Natural killer cell (primary cell): Measurements from ENCODE around the gene CXCR6. TPM values are rescaled to one million over a fixed set of nuclear protein-coding genes. Genes with fewer than 3 reads are reported as not detected.

Experiments
- ATAC-seq, 3 donors: fragments of 150-1000 bp in 2 of 3; fragments of 200-7000 bp in 1 of 3; cut with Tn5 transposase; 1 replicate in 1 of 3; 2 replicates in 2 of 3; pipeline ENCODE4 v1.10.0; 2021; ENCODE audit warnings: mild to moderate bottlenecking in 2 of 3, moderate library complexity in 2 of 3
- DNase-seq, 2 donors: peaks; one replicate each; pipeline versions ENCODE4 v3.0.0 to v3.0.0-alpha.2; 2013 to 2021; ENCODE audit warnings: mixed read lengths in 1 of 2
- H3K27ac ChIP-seq: one replicate; pipeline ENCODE4 v1.5.1; 2013; ENCODE audit warnings: mild to moderate bottlenecking, low read length
- H3K27me3 ChIP-seq: one replicate; pipeline ENCODE4 v1.6.1; 2013; ENCODE audit warnings: low read length; ENCODE audit not compliant: control insufficient read depth, insufficient read depth
- H3K36me3 ChIP-seq: one replicate; pipeline ENCODE4 v1.6.1; 2013; ENCODE audit warnings: low read length; ENCODE audit not compliant: control insufficient read depth, insufficient read depth
- H3K4me1 ChIP-seq: one replicate; pipeline ENCODE4 v1.6.1; 2013; ENCODE audit warnings: low read length; ENCODE audit not compliant: control insufficient read depth, insufficient read depth
- H3K4me3 ChIP-seq: one replicate; pipeline ENCODE4 v1.5.1; 2013; ENCODE audit warnings: low read length
- H3K9me3 ChIP-seq: one replicate; pipeline ENCODE4 v1.6.1; 2013; ENCODE audit warnings: low read length; ENCODE audit not compliant: control insufficient read depth, insufficient read depth
- H3K27ac Mint-ChIP-seq, 2 donors: one replicate each; pipeline ENCODE4 v1.8.0; 2022; ENCODE audit warnings: mild to moderate bottlenecking in 2 of 2, mixed read lengths in 2 of 2, moderate library complexity in 1 of 2
- H3K27me3 Mint-ChIP-seq, 2 donors: one replicate each; pipeline ENCODE4 v1.8.0; 2022; ENCODE audit warnings: low read depth in 2 of 2, mixed read lengths in 2 of 2
- H3K36me3 Mint-ChIP-seq: one replicate; pipeline ENCODE4 v1.8.0; 2022; ENCODE audit warnings: mixed read lengths
- H3K4me1 Mint-ChIP-seq, 2 donors: one replicate each; pipeline ENCODE4 v1.8.0; 2022; ENCODE audit warnings: mixed read lengths in 2 of 2
- H3K4me3 Mint-ChIP-seq: one replicate; pipeline ENCODE4 v1.8.0; 2022; ENCODE audit warnings: mild to moderate bottlenecking, moderate library complexity, mixed read lengths
- H3K9me3 Mint-ChIP-seq, 2 donors: one replicate each; pipeline ENCODE4 v1.8.0; 2022; ENCODE audit warnings: mixed read lengths in 2 of 2
- WGBS: methylation state at CpG from one replicate; pipeline ENCODE4 v1.1.7; 2013; ENCODE audit warnings: missing lambda C conversion rate; ENCODE audit not compliant: insufficient coverage; 5-methylcytosine and 5-hydroxymethylcytosine counted together
- intact Hi-C: fragments of 100-400 bp; cut with micrococcal nuclease; formaldehyde crosslinking; loops from one replicate; pipeline ENCODE4 v1.14.2; 2022
- total RNA-seq, 4 donors: library from RNA; stranded (reverse); fragments of 120-200 nt in 1 of 4; gene quantifications; one replicate each; pipeline versions ENCODE4 v1.2.3 to v1.2.4, GENCODE V29; 2013 to 2022
- TF ChIP-seq, protein P1 (sequence below): fragments of 200-600 bp; IDR thresholded peaks from one replicate; pipeline ENCODE4 v1.8.0; 2022; ENCODE audit warnings: antibody characterized with exemption

Gene CXCR6
- total RNA-seq, 3 donors from 2014 or later (not counting 1 experiment from before 2014, with no cell fraction given): 0.95 to 2.1 (median 1.7) TPM

GRCh38 chr3:45976191-45977091, 33.2 kb downstream of the CXCR6 start:
- Histone ChIP-seq H3K9me3 (no peaks in the 10 kb centered on the region), H3K36me3 (peaks cover 37% of the 10 kb centered on the region), H3K4me1 (peaks cover 78% of the 10 kb centered on the region), H3K27me3 (no peaks in the 10 kb centered on the region), H3K27ac (peak overlapping the region; percentile 53), H3K4me3 (no peak overlapping the region)
- no peaks in the 10 kb centered on the region for H3K9me3 Mint-ChIP-seq
- H3K4me3 Mint-ChIP-seq: peak overlapping the region; percentile 38
- peaks cover 32% of the 10 kb centered on the region for H3K36me3 Mint-ChIP-seq
- peak overlapping the region; percentile 53 to 88 for H3K27ac Mint-ChIP-seq
- H3K4me1 Mint-ChIP-seq: peaks cover 39 to 47% of the 10 kb centered on the region in 2 donors
- intact Hi-C loops: loop anchor here (2.0 kb wide), 1 partner anchor 16 kb away; no protein-coding TSS in a partner anchor
- TF ChIP-seq, protein P1, sequence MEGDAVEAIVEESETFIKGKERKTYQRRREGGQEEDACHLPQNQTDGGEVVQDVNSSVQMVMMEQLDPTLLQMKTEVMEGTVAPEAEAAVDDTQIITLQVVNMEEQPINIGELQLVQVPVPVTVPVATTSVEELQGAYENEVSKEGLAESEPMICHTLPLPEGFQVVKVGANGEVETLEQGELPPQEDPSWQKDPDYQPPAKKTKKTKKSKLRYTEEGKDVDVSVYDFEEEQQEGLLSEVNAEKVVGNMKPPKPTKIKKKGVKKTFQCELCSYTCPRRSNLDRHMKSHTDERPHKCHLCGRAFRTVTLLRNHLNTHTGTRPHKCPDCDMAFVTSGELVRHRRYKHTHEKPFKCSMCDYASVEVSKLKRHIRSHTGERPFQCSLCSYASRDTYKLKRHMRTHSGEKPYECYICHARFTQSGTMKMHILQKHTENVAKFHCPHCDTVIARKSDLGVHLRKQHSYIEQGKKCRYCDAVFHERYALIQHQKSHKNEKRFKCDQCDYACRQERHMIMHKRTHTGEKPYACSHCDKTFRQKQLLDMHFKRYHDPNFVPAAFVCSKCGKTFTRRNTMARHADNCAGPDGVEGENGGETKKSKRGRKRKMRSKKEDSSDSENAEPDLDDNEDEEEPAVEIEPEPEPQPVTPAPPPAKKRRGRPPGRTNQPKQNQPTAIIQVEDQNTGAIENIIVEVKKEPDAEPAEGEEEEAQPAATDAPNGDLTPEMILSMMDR: no peak
- DNase-seq: peak in 1 of 2 donors; percentile 73
- ATAC-seq: peak; percentile 68 to 80 (median 77)
- 46% methylated on average over 6 of the region's 6 CpGs for WGBS
- no peaks in the 10 kb centered on the region for H3K27me3 Mint-ChIP-seq

- ATAC-seq: no peak
- TF ChIP-seq, protein P1: no peak
- WGBS: 71% methylated on average over 2 of the region's 5 CpGs
- H3K36me3 ChIP-seq: peaks cover 47% of the 10 kb centered on the region
- no peak overlapping the region for H3K27ac ChIP-seq
- DNase-seq: peak in 1 of 2 donors; percentile 70
- H3K4me3 ChIP-seq: no peak overlapping the region
- no peaks in the 10 kb centered on the region for H3K27me3 Mint-ChIP-seq
- peaks cover 35 to 42% of the 10 kb centered on the region in 2 donors for H3K4me1 Mint-ChIP-seq
- intact Hi-C loops: no loop called here
- peaks cover 28% of the 10 kb centered on the region for H3K36me3 Mint-ChIP-seq
- H3K27ac Mint-ChIP-seq: peak overlapping the region; percentile 35 to 43
- H3K27me3 ChIP-seq: no peaks in the 10 kb centered on the region
- peaks cover 66% of the 10 kb centered on the region for H3K4me1 ChIP-seq
- no peaks in the 10 kb centered on the region for H3K9me3 Mint-ChIP-seq
- no peaks in the 10 kb centered on the region for H3K9me3 ChIP-seq
- peak overlapping the region; percentile 42 for H3K4me3 Mint-ChIP-seq
Measured at GRCh38 chr3:45978006-45978761, 34.9 kb downstream of the CXCR6 start.

GRCh38 chr3:45979378-45979777, 36.1 kb downstream of the CXCR6 start:
- ATAC-seq (no peak), DNase-seq (no peak)
- no peak overlapping the region for H3K4me3 ChIP-seq
- H3K27me3 Mint-ChIP-seq: no peaks in the 10 kb centered on the region
- H3K4me1 ChIP-seq: peaks cover 70% of the 10 kb centered on the region
- intact Hi-C loops: no loop called here
- peaks cover 28% of the 10 kb centered on the region for H3K36me3 Mint-ChIP-seq
- peaks cover 35 to 42% of the 10 kb centered on the region in 2 donors for H3K4me1 Mint-ChIP-seq
- H3K27me3 ChIP-seq: no peaks in the 10 kb centered on the region
- TF ChIP-seq, protein P1: no peak
- WGBS: 56% methylated on average over 4 of the region's 4 CpGs
- no peak overlapping the region for H3K27ac Mint-ChIP-seq
- H3K36me3 ChIP-seq: peaks cover 58% of the 10 kb centered on the region
- H3K4me3 Mint-ChIP-seq: no peak overlapping the region
- H3K9me3 ChIP-seq: no peaks in the 10 kb centered on the region
- H3K27ac ChIP-seq: peak overlapping the region; percentile 23
- no peaks in the 10 kb centered on the region for H3K9me3 Mint-ChIP-seq
